ENCODE data around the gene LLCFC1.

DNA sequence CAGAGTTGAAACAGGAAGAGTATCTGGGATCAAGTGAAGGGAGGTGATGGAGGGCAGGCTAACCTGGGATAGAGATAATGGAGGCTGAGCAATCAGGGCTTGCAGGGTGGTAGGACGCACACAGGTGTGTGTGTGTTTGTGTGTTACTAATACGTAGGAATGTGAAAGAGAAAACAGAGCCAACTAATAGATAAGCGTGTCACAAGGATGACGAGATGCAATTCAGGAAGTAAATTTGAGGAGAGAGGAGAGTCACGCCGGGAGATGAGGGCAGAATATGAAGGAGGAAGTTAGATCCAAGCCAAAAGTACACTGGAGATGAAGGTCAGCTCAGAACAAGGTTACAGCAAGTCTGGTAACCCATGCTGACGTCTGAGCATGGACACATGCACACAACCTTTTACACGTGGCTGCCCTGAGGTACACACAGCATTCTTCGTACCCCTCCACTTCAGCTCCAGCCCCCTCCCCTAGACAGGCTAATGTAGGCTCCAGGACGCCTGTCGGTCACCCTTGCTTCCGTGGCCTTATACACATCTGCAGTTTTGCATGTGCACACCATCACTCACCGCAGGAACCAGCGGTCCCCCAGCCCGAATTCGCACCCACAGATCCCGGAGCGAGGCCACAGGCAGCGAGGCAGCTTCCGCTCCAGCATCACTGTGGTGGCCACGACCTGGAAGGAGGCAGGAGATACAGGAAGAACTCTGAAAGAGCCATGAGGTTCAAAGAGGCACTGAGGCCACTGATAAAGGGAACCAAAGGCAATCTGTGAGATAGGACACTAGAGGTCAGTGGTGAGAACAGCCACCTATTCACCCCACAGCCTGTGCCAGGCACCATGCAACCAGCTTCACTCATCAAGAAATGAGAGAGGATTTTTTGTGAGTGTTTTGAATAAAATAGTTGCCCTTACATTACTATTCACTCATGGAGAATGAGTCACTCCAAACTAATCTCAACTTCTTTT, 30.1 kb upstream of the LLCFC1 start:
- TF ChIP-seq, protein P1, sequence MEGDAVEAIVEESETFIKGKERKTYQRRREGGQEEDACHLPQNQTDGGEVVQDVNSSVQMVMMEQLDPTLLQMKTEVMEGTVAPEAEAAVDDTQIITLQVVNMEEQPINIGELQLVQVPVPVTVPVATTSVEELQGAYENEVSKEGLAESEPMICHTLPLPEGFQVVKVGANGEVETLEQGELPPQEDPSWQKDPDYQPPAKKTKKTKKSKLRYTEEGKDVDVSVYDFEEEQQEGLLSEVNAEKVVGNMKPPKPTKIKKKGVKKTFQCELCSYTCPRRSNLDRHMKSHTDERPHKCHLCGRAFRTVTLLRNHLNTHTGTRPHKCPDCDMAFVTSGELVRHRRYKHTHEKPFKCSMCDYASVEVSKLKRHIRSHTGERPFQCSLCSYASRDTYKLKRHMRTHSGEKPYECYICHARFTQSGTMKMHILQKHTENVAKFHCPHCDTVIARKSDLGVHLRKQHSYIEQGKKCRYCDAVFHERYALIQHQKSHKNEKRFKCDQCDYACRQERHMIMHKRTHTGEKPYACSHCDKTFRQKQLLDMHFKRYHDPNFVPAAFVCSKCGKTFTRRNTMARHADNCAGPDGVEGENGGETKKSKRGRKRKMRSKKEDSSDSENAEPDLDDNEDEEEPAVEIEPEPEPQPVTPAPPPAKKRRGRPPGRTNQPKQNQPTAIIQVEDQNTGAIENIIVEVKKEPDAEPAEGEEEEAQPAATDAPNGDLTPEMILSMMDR (IDR thresholded peaks at IDR 0.05; ENCODE audit: low read depth, low read length, poor library complexity, severe bottlenecking) = peak; percentile 67
- TF ChIP-seq EZH2phosphoT487 (IDR thresholded peaks at IDR 0.05; ENCODE audit: borderline replicate concordance, low read length) = no peak
